ENCODE measurements around the gene HSP90AB1.

Gene HSP90AB1

DNA sequence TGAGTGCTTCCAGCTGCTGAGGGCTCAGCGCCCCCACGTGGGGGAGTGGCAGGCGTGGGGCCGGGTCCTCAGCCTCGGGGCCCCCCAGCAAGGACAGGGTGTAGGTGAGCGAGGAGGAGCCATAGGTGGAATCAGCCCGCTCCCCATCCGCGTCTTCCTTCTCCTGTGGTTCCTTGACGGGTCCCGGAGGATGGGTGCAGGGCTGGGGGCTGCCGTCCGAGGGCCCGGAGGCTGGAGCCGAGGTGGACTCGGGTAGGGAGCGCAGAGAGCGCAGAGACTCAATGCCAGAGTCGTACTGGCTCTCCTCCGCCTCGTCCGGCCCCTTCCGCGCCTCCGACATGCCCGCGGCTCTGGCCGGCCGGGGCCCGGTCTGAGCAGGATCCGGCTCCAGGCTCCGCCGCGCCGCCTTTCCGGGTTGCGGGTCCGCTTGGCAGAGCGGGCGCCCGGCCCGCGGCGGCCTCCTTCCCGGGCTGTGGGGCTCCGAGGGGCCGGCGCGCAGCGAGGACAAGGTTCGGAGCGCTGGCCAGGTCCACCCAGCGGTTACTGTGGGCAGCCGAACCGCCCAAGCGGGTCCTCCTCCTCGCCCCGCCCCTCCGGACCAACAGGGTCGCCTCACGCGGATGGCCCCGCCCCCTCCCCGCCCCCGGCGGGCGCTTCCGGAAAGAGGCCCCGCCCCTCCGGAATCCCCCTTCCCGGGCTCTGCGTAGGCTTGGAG lies 18.3 kb downstream of the HSP90AB1 start, which contains the start of gene NFKBIE:
TSS of gene NFKBIE (minus strand) at position 545 of the 715 bp plus-strand sequence. CDS start at position 340, 205 bp downstream.
- in situ Hi-C loops (cut with HindIII; ENCODE audit: low sequenced_read_pairs), result loop anchor here (5.0 kb wide), 2 partner anchors 42 to 72 kb away; no protein-coding TSS in a partner anchor

DNA sequence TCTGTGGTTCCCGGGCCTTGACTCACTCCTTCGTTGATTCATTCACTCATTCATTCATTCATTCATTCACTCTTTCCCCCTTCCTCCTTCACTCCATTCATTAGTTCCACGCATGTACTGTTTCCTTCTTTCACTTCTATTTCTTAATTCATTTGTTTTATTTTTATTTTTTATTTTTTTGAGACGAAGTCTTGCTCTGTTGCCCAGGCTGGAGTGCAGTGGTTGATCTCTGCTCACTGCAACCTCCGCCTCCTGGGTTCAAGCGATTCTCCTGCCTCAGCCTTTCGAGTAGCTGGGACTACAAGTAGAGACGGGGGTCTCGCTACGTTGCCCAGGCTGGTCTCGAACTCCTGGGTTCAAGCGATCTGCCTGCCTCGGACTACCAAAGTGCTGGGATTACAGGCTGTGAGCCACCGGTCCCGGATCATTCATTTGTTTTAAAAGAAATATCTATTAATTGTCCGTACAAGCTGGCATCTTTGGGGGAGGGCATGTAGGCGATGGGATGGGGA lies 18.9 kb downstream of the HSP90AB1 start:
- in situ Hi-C loops (cut with HindIII; ENCODE audit: low sequenced_read_pairs), result loop anchor here (5.0 kb wide), 2 partner anchors 42 to 72 kb away; no protein-coding TSS in a partner anchor

DNA sequence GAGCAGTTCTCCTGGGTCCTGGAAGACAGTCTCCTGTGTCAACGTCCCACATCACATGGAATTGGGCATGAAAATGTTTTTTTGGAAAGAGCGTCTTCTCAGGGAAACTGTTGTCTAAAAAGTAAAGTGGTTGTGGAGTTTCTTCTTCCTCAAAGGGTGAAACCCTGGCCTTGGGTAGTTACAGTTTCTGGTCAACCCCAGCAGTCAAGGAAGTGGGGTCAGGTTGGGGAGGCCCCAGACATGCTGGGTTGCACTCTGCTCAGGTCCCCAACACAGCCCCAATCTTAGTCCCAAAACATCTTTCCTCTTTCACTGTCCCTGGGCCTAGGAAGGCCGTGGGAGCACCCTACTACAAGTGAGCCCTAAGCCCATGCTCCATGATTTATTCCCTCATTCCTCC lies 19.4 kb downstream of the HSP90AB1 start:
- in situ Hi-C loops (cut with HindIII; ENCODE audit: low sequenced_read_pairs), result loop anchor here (5.0 kb wide), 2 partner anchors 41 to 71 kb away; no protein-coding TSS in a partner anchor

DNA sequence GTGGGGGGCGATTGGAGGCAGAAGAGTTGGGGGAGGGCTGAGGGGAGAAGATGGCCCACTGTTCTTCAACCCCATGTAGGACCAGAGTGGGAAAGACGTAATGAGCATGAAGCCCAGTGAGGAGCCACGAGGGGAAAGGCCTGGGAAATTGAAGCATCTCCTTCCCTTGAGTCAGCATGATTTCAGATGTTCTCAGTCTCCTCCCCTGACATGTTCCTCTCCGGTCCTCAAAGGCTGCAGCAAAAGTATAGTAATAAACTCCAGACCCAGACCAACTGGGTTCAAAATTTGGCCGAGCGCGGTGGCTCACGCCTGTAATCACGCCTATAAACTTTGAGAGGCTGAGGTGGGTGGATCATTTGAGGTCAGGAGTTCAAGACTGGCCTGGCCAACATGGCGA lies 20.4 kb downstream of the HSP90AB1 start:
- in situ Hi-C loops (cut with HindIII; ENCODE audit: low sequenced_read_pairs), result loop anchor here (5.0 kb wide), 2 partner anchors 40 to 70 kb away; no protein-coding TSS in a partner anchor

DNA sequence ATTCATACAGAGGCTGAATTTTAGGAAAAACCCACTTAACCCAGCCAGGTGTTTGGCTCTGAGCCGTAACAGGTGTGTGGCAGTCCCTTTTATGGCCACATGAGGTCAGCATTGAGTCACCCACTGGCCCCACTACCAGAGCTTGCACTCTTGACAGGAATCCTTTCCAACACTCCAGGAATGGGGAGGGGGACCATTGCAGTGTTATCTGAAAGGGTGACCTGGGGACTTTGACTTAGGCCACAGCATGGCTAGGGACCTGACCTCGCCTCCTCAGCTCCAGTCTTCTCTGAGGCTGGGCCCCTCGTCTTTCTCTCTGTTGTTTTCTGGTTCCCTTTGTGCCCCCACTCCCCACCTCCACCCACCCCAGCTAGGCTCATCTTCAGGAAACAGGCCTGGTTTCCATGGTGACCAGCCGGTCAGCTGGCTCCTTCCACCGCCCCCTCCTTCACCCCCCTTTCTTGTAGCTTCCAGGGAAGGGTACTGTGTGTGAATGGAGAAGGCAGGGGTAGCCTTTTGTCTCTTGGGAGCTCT lies 21.3 kb downstream of the HSP90AB1 start:
- in situ Hi-C loops (cut with HindIII; ENCODE audit: low sequenced_read_pairs), result loop anchor here (5.0 kb wide), 2 partner anchors 39 to 69 kb away; no protein-coding TSS in a partner anchor

DNA sequence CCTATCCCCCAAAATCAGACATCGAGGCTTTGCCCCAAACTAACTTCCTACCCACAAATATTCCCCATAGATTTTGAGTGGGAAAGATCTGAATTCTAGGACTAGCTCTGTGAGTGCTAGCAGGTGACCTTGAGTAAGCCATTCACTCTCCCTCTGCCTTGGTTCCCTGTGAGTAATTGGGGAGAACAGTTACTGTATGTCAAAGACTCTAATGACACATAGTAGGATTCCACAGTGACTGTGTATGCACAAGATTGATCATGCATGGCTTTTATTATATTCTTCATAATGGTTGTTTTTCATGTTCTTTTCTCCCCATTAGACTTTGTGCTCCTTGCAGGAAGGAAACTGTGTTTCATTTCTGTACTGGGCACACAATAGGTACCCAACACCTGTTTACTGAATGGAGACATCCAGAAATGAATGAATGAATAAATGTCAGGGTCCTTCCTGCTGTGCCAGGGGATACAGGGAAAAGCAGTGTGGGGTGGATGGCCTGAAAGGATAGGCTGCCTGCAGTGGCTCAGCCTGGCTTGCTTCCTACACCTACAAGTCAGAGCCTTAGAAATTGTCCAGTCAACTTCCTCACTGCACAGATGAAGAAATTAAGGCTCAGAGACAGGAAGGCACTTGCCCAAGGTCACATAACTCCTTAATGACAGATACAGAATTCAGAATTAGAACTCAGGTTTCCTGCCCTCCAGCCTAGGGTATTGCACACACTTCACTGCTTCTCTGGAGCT lies 22.4 kb downstream of the HSP90AB1 start:
- in situ Hi-C loops (cut with HindIII; ENCODE audit: low sequenced_read_pairs), result loop anchor here (5.0 kb wide), 2 partner anchors 38 to 68 kb away; no protein-coding TSS in a partner anchor

DNA sequence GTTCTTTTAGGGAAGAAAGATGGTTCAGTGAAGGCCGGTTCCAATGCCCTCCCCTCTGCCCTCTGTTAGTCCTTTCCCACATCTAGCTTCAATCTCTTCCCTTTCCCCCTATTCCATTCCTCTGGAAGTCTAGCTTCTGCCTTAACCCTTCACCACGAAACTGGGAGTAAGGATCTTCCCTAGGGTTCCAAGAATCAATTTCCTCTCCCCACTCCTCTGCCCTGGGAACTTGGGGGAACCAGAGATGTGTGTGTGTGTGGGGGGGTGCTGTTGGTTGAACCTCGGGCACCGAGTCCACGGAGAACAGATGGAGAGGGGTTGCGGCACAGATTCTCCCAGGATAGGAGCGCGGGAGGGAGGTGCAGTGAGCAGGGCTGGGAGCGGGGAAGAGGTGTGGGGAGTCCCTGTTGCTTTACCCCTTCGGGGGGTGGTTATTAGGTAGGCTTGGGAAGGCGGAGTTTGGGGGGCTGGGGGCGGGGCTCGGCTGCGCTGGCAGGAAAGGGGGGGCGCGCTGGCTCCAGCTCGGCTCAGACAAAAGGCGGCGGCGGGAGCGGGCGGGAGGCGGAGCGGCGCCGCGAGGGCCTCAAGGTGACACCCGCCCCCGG lies 23.1 kb downstream of the HSP90AB1 start, which contains the start of gene TMEM151B:
TSS of gene TMEM151B (plus strand) at position 530 of the 605 bp plus-strand sequence. CDS start 293 bp downstream, outside the sequence.
- in situ Hi-C loops (cut with HindIII; ENCODE audit: low sequenced_read_pairs), result loop anchor here (5.0 kb wide), 2 partner anchors 37 to 67 kb away; no protein-coding TSS in a partner anchor

DNA sequence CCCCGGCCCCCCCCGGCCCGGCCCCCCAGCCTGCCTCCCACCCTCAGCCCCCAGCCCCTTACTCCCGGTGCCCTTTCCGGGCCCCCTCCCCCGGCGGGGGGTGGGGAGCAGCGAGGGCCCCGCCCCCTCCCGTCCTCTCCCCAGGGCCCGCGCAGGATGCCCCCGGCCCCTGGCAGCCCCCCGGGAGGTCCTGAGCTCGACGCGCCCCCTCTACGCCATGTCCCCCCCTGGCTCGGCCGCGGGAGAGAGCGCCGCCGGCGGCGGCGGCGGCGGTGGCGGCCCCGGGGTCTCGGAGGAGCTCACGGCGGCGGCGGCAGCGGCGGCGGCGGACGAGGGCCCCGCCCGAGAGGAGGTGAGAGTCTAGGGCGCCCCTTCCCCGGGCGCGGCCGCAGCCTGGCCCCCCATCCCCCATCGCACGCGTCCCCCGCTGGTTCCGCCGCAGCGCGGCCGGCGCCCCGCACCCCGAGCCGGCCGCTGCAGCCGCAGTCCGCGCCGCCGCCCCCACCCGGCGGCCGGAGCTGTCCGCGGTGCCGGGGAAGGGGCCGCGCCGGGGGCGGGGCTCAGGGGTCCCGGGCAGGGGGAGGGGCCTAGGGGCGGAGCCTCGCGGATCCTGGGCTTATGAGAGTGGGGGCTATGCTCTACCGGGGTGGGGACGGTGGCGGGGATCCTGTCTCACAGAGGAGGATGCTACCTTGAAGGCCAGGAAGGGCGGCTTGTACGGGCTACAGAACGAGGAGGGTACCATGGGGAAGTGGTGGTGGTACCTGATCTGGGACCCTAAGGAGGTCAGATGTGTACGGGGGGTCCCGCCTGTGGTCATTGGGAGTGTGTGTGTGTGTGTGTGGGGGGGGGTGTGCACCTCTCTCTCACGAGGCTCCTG lies 23.9 kb downstream of the HSP90AB1 start:
- in situ Hi-C loops (cut with HindIII; ENCODE audit: low sequenced_read_pairs), result no loop called here

DNA sequence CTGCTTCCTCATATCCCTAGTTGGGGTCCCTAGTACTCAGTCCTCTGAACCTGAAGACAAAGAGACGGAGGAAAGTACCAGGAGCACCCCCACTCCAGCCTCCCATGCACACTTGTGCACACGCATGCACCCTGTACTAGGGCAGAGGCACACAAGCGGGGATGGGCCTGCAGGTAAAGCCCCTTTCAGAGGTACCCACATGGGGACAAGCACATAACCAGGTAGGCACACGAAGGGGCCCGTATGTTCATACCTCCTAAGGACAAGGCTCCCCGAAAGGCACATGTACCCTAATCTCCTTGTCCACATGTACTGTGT lies 24.5 kb downstream of the HSP90AB1 start:
- in situ Hi-C loops (cut with HindIII; ENCODE audit: low sequenced_read_pairs), result no loop called here

DNA sequence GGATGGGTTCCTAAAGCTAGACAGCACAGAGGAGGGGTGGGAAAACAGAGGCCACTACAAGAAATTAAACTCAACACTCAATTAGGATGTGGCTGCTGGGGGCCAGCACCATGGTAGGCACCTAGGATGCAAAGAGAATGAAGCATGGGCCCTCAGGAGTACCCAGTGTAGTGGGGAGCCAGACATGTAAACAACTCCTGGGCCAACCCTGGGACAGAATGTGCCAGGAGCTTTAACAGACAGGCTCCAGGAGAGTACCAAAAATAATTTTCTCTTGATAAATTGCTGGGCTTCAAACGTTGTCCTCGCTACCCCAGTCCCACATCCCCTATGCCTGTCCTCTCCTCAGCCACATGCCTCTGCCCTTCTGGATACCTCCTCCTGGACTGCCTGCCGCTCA lies 25.0 kb downstream of the HSP90AB1 start:
- in situ Hi-C loops (cut with HindIII; ENCODE audit: low sequenced_read_pairs), result no loop called here

DNA sequence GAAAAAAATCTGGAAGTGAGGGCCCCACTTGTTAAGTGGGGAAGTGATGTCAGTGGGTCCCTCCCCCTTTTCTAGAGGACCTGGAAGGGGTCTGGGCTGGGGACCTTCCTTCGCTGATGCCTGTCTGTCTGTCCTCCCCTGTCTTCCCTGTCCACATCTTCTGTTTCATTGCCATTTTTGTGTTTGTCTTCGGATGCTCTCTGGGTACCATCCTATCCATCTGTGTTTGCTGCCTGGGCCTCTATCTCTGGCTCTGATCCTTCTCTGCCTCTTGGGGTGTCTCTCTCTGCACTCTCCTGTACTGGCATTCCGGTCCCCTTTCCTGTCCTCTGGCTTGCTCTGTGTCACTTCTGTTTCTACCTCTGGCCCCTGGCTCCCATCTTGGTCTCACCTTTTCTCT lies 25.6 kb downstream of the HSP90AB1 start:
- in situ Hi-C loops (cut with HindIII; ENCODE audit: low sequenced_read_pairs), result no loop called here

DNA sequence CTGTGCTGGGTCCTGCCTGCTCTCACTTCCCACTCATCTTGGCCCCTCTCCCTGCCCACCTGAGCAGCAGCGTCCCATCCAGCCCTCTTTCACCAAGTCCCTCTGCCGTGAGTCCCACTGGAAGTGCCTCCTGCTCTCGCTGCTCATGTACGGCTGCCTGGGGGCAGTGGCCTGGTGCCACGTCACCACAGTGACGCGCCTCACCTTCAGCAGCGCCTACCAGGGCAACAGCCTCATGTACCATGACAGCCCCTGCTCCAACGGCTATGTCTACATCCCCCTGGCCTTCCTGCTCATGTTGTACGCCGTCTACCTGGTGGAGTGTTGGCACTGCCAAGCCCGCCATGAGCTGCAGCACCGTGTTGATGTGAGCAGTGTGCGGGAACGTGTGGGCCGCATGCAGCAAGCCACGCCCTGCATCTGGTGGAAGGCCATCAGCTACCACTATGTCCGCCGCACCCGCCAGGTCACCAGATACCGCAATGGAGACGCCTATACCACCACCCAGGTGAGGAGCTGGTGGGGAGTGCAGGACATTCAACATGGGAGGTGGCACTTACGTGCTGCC lies 26.2 kb downstream of the HSP90AB1 start:
- in situ Hi-C loops (cut with HindIII; ENCODE audit: low sequenced_read_pairs), result no loop called here

DNA sequence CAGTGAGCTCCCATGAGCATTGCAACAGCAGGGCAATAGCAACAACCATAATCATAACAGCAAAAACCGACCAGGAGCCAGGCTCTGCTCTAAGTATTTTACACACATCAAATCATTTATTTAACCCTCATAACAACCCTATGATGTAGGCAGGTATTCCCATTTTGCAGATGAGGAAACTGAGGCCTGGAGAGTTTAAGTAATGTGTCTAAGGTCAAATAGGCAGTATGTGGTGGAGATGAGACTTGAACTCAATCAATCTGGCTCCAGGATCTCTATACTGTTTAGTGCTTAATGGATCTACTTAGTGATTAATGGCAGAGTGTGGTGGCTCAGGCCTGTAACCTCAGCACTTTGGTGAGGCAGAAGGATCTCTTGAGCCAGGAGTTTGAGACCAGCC lies 26.7 kb downstream of the HSP90AB1 start:
- in situ Hi-C loops (cut with HindIII; ENCODE audit: low sequenced_read_pairs), result no loop called here

DNA sequence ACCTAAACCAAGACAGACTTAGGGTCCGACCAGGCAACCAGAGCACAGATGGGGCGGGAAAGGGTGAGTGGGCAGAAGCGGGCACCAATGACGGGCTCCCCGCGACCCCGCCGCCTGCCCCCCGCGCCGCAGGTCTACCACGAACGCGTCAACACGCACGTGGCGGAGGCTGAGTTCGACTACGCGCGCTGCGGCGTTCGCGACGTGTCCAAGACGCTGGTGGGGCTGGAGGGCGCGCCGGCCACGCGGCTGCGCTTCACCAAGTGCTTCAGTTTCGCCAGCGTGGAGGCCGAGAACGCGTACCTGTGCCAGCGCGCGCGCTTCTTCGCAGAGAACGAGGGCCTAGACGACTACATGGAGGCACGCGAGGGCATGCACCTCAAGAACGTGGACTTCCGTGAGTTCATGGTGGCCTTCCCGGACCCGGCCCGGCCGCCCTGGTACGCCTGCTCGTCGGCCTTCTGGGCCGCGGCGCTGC lies 28.4 kb downstream of the HSP90AB1 start:
- in situ Hi-C loops (cut with HindIII; ENCODE audit: low sequenced_read_pairs), result no loop called here

DNA sequence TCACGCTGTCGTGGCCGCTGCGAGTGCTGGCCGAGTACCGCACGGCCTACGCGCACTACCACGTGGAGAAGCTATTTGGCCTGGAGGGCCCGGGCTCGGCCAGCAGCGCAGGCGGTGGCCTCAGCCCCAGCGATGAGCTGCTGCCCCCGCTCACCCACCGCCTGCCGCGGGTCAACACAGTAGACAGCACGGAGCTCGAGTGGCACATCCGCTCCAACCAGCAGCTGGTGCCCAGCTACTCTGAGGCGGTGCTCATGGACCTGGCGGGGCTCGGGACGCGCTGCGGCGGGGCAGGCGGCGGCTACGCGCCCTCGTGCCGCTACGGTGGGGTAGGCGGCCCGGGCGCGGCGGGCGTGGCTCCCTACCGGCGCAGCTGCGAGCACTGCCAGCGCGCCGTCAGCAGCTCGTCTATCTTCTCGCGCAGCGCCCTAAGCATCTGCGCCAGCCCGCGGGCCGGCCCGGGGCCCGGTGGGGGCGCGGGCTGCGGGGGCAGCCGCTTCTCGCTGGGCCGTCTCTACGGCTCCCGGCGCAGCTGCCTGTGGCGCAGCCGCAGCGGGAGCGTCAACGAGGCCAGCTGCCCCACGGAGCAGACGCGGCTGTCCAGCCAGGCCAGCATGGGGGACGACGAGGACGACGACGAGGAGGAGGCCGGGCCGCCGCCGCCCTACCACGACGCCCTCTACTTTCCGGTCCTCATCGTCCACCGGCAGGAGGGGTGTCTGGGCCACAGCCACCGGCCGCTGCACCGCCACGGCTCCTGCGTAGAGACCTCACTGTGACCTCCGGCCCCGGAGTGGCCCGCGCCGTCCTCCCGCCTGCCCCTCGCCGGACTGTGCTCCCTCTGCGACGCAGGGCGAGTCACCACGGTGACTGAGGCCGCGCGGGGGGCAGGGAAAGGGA lies 29.1 kb downstream of the HSP90AB1 start:
- in situ Hi-C loops (cut with HindIII; ENCODE audit: low sequenced_read_pairs), result no loop called here

DNA sequence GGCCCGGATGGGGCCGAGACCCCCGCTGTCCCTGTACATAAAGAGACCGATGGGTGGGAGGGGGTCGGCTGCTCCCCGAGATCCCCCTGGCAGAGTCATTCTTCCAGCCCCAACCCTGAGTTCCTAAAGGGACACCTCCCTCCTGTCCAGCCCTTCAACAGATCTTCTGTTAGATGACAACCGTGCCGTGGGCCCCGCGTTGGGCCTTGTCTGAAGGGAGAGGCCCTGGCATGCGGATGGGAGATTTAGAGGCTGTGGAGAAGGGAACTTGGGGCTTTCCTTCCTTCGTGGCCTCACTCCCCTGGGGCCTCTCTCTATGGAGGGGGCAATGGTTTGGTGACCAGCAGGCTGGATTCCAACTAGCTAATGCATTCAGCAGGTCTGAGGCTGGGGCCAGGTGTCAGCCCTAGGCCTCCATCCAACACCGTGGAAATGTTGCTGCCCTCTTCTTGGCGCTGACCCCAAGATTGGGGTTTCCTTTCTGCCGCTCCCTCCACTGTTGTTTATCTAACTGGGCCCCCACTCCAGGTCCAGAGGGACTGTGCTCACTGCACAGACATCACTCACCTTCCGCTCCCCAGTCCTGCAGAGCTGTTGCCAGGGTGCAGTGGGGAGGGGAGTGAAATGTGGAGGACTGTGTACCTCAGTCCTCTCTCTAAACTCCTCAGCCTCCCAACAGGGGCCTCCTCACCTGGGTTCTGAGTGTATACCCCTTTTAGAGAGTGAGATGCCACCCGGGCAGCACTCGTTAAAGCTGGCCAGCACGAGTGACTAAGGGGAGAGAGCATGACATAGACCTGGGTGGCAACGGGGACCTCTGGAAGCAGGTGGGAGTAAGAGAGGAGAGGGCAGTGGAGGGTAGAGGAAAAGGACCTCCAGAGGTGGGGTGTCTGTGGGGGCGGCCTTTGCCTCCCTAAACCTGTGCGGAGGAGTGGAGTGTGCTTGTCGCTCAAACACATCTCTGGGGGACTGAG lies 30.1 kb downstream of the HSP90AB1 start:
- in situ Hi-C loops (cut with HindIII; ENCODE audit: low sequenced_read_pairs), result no loop called here

DNA sequence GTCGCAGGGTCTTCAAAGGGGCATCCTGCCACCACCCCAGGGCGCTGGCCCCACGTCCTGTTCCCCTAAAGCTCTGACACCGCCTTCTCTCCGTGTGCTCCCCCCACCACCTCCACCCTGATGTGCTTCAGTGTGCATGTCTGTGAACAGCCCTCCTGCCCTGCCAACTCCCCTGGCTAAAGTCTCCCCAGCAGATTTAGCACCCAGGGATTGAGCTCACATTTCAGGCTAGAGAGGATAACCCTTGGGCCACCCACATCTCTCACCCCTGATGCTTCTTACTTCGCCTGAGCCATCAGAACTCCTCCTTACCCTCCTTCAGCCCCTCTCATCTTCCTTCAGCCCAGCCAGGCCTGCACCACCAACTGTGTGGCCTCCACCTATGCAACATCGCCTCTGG lies 30.9 kb downstream of the HSP90AB1 start:
- in situ Hi-C loops (cut with HindIII; ENCODE audit: low sequenced_read_pairs), result no loop called here

Data from endothelial cell of hepatic sinusoid (primary cell).